Esophagus squamous epithelium (tissue), 4 donors: ENCODE measurements around the gene RNU2-1.
"Not testable (repeated sequence)": the region's sequence is repeated elsewhere in the genome, so short reads cannot be mapped to it uniquely, and the experiment has no call there.

ENCODE experiments used
- CTCF ChIP-seq, 6 experiments: fragments of 450-650 bp in 4 of 6; fragments of 200-600 bp in 2 of 6; sonication (generic) in 2 of 6; IDR thresholded peaks; one replicate each; pipeline ENCODE4 v1.5.1; 2016 to 2019; ENCODE audit warnings: antibody characterized with exemption in 6 of 6, mild to moderate bottlenecking in 4 of 6, moderate library complexity in 4 of 6
- POLR2A ChIP-seq, 4 donors: fragments of 450-650 bp; IDR thresholded peaks; one replicate each; pipeline ENCODE4 v1.6.1; 2017; ENCODE audit warnings: antibody characterized with exemption in 4 of 4, mild to moderate bottlenecking in 4 of 4, moderate library complexity in 3 of 4

DNA sequence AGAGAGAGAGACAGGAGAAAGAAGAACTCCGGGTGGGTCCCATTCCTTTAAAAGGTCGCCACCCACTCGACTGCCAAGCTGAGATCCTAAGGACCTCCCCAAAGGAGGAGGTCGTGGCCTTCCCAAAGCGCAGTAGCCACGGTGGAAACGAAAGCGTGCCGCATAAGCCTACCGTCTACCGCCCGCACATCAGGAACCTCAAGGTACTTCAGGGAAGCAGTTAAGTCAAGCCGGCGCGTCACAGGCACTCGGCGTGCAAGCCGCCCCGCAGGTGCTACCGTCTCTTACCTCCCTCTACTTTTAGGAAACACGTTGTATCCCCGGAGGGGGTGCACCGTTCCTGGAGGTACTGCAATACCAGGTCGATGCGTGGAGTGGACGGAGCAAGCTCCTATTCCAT is 5.8 kb upstream of the RNU2-1 start:
- not testable (repeated sequence) for TF ChIP-seq CTCF, POLR2A (IDR thresholded peaks at IDR 0.05)
